D721Med (cell line): ENCODE measurements around the gene NUP210.

Experiments
- DNase-seq: peaks from one replicate; pipeline ENCODE4 v3.0.0; 2011; ENCODE audit warnings: low spot score; ENCODE audit not compliant: insufficient read length
- FAIRE-seq: peaks from 2 replicates; lab custom pipeline; 2011; peaks lifted over from hg19 to GRCh38; lab: Jason Lieb, UNC
- TF ChIP-seq, protein P1 (sequence below): IDR thresholded peaks from 2 replicates; pipeline ENCODE4 v1.5.1; 2012; ENCODE audit warnings: mild to moderate bottlenecking, control low read depth; ENCODE audit not compliant: insufficient read depth; ENCODE audit errors: missing control alignments

Gene NUP210

DNA sequence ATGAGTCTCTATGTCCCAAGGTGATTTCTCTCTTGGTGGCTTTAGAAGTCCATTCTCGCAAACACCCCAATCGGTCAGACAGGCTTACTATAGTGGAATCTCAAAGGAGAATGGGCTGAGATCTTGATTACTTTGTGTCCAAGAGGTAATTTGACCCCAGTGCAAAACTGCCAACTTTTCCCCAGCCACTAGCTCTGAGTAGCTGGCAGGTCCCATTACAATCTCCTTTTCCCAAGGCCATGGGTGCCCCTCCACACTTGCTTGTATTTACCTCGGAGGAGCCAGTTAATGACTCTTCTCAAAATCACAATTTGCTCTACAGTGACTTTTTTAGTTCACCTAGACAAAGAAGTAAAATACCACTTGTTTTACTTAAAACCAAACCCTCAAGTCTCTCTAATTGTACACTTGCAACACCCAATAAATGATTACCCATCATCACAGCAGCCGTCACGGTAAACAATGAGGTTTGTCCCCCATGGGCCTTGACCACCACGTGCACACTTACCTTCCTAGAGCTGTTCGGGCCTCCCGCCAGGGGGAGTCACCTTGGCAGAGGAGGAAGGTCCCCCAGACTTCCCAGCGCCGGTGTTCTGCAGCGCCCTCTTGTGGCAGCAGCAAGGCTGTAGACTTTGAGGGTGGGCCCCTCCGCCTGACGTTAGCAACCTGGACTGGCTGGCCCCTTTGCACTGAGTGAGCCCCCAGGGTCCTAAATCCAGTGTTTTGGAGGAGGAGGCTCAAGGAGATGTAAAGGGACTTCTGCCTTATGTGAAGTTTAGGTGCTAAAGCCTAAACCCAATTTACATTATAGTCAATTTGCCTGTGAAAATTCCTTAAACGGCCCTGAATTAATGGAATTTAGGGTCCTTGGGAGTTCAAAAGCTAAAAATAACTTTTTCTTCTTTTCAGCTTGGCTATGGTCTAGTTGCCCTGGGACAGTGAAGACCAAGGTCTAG lies 41.3 kb upstream of the NUP210 start:
- FAIRE-seq (no peak), DNase-seq (peak; percentile 67)
- TF ChIP-seq, protein P1, sequence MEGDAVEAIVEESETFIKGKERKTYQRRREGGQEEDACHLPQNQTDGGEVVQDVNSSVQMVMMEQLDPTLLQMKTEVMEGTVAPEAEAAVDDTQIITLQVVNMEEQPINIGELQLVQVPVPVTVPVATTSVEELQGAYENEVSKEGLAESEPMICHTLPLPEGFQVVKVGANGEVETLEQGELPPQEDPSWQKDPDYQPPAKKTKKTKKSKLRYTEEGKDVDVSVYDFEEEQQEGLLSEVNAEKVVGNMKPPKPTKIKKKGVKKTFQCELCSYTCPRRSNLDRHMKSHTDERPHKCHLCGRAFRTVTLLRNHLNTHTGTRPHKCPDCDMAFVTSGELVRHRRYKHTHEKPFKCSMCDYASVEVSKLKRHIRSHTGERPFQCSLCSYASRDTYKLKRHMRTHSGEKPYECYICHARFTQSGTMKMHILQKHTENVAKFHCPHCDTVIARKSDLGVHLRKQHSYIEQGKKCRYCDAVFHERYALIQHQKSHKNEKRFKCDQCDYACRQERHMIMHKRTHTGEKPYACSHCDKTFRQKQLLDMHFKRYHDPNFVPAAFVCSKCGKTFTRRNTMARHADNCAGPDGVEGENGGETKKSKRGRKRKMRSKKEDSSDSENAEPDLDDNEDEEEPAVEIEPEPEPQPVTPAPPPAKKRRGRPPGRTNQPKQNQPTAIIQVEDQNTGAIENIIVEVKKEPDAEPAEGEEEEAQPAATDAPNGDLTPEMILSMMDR: peak; percentile 69

DNA sequence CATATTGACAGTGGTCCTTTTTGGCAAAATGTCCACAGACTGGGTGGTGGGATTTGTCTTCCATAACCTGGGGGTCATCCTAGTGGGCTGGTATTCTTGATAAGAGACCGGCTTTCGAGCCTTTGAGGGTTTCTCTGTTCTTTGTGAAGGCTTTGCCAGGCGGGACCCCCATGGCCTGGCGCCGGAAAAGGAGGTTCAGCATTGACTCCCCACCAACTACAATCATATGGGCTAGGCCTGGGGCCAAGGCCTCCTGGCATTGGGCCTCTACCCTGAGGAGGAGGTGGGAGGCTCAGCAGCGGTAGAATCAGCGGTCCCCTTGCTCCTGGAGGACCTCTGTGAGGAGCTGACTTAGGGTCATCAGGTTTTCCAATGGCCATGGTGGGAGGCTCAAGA lies 40.2 kb upstream of the NUP210 start:
- FAIRE-seq: no peak
- TF ChIP-seq, protein P1: no peak
- no peak for DNase-seq

DNA sequence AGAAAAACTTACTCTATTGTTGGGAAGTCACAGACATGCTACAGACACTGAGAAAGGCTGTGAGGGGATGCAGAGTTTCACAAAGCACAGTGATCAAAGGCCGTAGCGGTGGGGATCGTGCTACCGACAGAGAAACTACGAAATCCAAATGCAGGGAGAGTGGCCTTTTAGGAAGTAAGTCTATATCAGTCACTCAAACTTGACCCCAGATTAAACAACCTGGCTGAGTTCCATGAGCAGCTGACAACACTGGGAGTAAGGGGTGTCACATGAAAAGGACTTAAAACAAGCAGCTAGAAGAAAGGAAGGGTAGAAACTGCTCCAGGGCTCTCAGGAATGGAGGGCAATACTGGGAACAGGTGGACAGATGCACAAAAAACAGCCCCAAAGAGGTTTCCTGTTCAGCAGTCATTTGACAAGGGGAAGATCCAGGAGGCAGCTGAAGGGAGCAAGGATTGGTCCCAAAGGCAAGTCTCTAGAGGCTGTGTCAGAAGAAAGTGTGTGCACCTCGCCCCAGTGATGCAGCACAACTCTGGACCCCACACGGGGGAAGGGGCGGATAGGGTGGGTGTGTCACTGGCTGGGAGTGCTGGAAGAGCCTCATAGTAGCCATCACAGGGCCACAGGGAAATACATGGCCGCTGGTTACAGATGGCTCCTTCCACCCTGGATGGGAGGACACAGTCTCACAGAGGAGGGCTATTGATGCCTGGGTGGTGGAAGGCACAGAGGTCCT lies 39.7 kb upstream of the NUP210 start:
- FAIRE-seq: no peak
- TF ChIP-seq, protein P1: no peak
- no peak for DNase-seq

DNA sequence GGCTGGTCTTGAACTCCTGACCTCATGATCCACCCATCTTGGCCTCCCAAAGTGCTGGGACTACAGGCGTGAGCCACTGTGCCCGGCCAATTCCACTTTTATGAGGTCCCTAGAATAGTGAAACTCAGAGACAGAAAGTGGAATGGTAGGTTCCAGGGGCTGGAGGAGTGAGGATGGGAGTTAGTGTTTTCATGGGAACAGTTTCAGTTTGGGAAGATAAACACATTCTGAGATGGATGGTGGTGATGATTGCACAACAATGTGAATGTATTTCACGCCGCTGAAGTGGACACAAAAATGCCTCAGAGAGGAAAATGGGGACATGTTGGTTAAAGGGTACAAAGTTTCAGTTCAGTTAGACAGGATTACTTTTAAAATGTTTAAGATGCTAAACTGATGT lies 37.5 kb upstream of the NUP210 start:
- TF ChIP-seq, protein P1: no peak
- DNase-seq (no peak), FAIRE-seq (no peak)

DNA sequence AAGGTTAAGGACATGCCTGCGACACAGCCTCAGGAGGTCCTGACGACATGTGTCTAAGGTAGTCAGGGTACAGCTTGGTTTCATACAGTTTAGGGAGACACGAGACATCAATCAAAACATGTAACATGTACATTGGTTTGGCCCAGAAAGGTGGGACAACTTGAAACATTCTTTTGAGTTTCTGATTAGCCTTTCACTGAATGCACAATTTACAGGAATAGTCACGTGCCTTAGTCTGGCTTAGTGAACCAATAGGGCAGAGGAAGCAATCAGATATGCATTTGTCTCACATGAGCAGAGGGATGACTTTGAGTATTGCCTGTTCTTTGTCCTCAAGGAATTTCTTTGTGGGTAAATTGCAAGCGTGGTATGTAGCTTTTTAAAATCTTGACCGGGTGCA lies 35.5 kb upstream of the NUP210 start:
- DNase-seq: no peak
- TF ChIP-seq, protein P1: no peak
- FAIRE-seq: no peak

DNA sequence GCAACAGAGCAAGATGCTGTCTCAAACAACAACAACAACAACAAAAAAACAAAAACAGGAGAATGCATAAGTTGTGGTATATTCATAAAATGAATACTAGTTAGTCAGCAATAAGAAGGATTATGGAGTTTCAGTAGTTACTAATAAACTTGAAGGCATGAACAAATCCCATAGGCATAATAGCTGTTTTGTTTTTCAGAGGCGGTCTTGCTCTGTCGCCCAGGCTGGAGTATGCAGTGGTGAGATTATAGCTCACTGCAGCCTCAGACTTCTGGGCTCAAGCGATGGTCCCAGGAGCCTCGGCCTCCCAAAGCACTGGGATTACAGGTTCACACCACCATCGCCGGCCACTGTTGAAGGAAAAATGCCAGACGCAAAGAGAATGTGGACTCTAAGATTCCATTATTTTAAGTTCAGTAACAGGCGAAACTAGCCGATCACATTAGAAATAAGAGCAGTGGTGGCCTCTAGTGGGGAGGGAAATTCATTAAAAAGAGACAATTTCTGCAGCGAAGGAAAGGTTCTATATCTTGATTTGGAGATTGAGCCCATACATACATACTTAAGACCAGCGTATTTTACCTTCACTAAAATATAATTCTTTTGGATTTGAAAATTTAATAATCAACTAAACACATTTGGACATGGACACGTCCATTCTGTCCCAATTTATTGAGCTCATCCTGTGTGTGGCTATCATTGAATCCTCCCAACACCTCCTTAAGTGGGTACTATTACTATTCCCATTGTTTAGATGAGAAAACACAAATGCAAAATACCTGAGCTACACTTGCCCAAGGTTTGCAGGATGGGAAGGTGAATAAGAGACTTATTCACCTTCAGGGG lies 32.6 kb upstream of the NUP210 start:
- FAIRE-seq (no peak), DNase-seq (no peak)
- TF ChIP-seq, protein P1: peak; percentile 52
